ENCODE measurements around the gene ZMAT5.

The ZMAT5 gene

GRCh38 chr22:29729161-29729560 is 37.6 kb downstream of the ZMAT5 start:
- DNase-seq (ENCODE audit: low read depth) = no peak

DNA sequence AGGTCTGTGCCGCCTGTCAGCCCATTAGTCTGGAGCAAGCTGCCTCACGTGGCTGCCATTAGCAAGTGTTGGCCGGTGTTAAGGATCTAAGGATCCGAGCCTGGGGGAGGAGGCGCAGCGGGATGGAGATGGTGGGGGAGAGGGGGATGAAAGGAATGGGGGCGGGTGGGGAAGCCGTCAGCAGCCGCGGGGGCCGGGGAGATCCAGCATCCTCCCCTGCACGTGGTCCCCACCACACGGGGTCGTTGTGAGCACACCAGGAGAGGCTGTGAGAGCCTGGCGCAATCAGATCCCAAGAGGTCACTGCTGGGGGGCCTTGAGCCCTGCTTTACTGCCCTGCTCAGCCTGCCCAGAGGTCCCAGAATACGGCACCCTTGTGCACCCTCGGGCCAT is 39.7 kb downstream of the ZMAT5 start:
- DNase-seq (ENCODE audit: low read depth) = no peak

DNA sequence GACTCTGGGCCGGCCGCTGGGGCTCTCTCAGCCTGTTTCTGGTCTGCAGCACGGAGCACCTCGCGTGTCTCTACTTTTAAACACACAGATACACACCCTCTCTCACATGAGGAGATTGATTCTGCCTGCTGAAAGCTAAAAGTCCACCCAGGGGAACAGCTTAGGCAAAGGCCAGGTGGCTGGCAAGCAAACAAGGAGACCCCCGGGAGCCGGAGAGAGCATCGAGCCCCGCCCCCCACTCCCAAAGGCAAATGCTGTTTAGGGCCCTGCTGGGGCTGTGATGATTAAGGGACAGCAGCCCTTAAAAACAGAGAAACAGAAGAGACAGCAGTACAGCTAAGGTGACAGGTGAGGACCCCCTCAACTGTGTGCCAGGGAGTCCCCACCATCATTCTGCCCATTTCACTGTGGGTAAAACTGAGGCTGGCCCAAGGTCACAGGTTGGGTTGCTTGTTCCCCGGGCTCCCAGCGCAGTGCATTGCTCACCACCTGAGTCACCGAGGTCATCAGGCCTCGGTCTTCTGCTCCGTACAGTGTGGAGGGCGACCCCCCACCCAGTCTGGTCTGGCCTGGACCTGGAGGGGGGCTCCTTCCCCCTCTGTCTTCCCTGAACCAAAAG is 40.2 kb downstream of the ZMAT5 start:
- no peak for DNase-seq (ENCODE audit: low read depth)

DNA sequence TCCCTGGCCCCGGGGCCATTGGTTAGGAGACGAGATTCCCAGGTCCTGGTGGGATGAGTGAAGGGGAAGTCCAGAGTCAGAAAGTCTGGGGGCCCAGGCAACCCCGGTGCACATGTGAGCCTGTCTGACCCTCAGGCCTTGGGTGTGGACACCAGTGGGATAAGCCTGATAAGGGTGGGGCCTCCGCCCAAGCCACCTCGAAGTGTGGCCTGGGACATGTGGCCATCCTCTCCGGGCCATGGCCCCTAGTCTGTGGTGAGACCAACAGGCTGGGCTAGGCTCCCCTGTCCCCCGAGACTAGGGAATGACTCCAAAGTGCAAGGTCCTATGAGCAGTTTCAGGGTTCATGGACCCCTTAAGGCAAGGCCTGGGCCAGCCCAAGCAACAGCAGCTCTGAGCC is 40.7 kb downstream of the ZMAT5 start:
- no peak for DNase-seq (ENCODE audit: low read depth)

- DNase-seq (ENCODE audit: low read depth) = no peak
Measured at GRCh38 chr22:29724843-29725242, 42.0 kb downstream of the ZMAT5 start.

- no peak for DNase-seq (ENCODE audit: low read depth)
Measured at GRCh38 chr22:29723766-29724165, 43.0 kb downstream of the ZMAT5 start.

- DNase-seq (ENCODE audit: low read depth) = no peak
Measured at GRCh38 chr22:29722587-29722986, 44.2 kb downstream of the ZMAT5 start.

- no peak for DNase-seq (ENCODE audit: low read depth)
Measured at GRCh38 chr22:29722151-29722550, 44.7 kb downstream of the ZMAT5 start.

GRCh38 chr22:29720811-29721323 is 45.9 kb downstream of the ZMAT5 start:
- DNase-seq (ENCODE audit: low read depth) = no peak

- DNase-seq (ENCODE audit: low read depth) = no peak
Measured at GRCh38 chr22:29719899-29720645, 46.7 kb downstream of the ZMAT5 start, which contains the start of gene CABP7. Gene CABP7, plus strand, starts transcription at chr22:29720003. Its CDS starts 422 bp downstream, at chr22:29720425.

- DNase-seq (ENCODE audit: low read depth) = no peak
Measured at GRCh38 chr22:29718949-29719898, 47.6 kb downstream of the ZMAT5 start.

DNA sequence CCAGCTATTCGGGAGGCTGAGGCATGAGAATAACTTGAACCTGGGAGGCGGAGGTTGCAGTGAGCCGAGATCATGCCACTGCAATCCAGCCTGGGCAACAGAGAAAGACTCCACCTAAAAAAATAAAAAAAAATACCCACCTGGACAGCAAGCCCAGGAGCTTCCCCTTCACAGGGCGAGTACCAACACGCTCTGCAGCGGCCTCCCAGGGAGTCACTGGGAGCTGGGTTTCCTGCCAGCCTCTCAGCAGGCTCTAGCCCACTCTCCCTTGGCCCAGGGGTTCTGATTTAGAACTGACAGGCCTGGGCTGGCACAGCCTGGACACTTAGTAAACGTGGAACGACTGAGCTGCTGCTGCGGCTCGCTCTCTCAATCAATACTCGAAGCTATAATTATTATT is 49.0 kb downstream of the ZMAT5 start:
- DNase-seq (ENCODE audit: low read depth) = no peak

DNA sequence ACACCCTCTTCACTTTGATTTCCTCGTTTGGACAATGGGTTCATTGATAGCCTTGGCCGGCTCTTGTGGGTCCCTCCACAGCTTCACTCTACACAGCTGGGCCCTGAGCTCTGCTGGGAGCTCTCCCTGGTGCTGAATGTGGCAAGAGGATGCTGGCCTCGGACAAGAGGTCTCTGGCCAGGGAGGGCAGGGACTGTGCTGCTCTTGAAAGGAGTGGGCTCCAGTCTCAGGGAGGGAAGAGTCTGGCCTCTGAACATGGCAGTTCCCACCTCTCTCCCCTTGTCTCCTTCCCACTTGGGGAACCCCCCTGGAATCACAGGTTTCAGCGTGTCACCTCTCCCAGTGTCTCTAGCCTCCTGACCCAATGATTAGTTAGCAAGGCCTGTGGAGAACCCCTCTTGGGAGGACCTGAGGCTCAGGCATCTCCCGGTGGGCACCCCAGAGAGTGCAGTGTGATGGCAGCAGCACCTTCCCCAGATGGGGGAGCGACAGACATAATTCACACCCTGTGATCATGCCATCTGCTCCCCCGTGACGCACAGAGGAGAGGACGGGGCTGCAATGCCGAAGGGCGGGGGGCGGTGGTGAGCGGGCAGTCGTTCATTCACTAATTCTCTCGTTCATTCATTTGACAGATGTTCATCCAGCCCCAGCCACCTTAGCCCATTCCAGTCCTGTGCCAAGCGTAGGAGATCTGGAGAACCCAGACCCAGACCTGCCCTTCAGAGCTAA is 49.8 kb downstream of the ZMAT5 start:
- DNase-seq (ENCODE audit: low read depth) = no peak

DNA sequence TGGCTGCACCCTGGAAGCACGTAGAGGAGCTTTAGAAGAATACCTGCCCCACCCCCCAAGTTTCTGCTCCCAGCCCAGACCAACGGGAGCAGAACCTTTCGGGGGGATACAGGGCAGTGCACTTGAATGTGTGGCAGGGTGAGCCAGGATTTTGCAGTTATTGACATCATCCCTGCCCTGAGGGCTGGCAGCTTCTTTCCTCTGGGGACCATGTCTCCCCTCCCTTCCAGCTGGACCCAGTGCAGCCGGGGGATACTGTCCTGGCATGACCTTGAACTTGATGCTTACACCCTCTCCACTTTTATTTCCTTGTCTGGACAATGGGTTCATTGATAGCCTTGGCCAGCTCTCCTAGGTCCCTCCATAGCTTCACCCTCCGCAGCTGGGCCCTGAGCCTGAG is 51.1 kb downstream of the ZMAT5 start:
- no peak for DNase-seq (ENCODE audit: low read depth)

- no peak for DNase-seq (ENCODE audit: low read depth)
Measured at GRCh38 chr22:29715240-29715639, 51.6 kb downstream of the ZMAT5 start.

GRCh38 chr22:29713156-29713727 is 53.6 kb downstream of the ZMAT5 start:
- no peak for DNase-seq (ENCODE audit: low read depth)

DNA sequence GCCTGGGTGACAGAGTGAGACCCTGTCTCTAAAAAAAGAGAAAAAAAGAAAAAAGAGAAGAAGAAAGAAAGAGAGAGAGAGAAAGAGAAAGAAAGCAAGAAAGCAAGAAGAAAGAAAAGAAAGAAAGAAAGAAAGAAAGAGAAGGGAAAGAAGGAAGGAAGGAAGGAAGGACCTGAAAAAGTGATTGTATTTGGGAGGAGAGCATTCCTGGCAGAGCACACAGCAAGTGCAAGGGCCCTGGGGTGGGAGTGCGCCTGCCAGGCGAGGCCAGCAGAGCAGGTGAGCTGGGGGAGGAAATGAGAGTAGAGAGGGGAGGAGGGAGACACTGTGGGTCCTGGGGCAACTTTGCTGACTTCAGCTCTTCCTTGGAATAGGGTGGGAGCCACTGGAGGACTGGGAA is 54.7 kb downstream of the ZMAT5 start:
- DNase-seq (ENCODE audit: low read depth) = no peak

DNA sequence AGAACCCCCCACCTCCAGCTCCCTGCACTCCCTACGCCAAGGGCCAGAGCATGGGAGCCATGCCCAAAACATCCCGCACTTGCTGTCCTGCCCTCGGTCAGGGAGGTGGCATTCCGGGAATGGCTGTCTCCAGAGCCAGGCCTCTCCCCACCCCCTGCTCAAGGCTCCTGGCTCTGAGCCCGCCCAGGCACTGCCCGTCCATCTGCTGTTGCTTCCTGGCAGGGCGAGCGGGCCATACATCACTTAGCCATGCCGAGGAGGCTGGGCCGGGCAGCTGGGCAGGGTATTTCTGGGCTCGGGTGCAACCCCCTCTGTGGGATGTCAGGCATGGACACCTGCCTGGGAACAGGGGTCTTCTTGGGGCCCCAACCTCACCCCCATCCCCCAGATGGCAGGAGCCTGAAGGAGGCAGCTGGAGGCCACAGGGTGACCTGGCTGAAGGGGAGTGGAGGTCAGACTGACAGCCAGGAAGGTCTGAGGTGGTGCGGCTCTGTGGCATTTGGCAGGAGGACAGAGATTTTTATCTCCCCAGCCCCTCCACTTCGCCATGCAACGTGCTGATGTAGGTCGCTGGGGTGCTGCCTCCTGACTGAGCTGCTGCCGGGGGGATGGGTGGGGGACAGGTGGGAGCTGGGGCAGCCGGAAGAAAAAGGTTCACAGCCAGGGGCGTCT is 55.7 kb downstream of the ZMAT5 start:
- DNase-seq (ENCODE audit: low read depth) = no peak

GRCh38 chr22:29710193-29710592 is 56.6 kb downstream of the ZMAT5 start:
- no peak for DNase-seq (ENCODE audit: low read depth)

DNA sequence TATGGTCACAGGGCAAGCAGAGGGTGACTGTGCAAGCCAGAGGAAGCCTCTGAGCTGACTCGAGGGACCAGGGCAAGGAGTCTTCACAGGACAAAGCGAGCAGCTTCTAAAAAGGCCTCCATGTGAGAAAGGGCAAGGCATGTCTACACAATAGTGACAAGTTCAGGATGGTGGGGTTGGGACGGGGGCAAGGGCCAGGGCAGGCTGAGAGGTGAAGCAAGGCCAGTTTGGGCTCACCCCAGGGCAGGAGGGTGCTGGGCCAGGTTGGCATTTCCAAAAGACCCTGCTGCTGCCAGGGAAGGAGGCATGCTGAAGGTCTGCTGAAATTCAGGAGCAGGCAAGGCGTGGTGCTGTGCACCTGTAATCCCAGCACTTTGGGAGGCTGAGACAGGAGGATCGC is 59.3 kb downstream of the ZMAT5 start:
- DNase-seq (ENCODE audit: low read depth) = no peak

GRCh38 chr22:29707010-29707409 is 59.8 kb downstream of the ZMAT5 start:
- DNase-seq (ENCODE audit: low read depth) = no peak
